Endothelial cell of umbilical vein (primary cell): ENCODE results near the gene PACS1. TPM values are rescaled to one million over a fixed set of nuclear protein-coding genes. Genes with fewer than 3 reads are reported as not detected.

Source experiments
- BruUV-seq: library from RNA; stranded (reverse); fragments of 400-500 nt; replicated peaks from 2 replicates; lab custom pipeline; 2021; lab: Mats Ljungman, UMichigan
- CTCF ChIA-PET: fragments of 300-600, 350-600 bp; sonication (Branson Sonifier 250); formaldehyde crosslinking; loops from one replicate; lab custom pipeline; 2021; ENCODE audit warnings: antibody characterized with exemption, inconsistent platforms; lab: Charles Lee
- POLR2A ChIA-PET: fragments of 300-600, 350-600 bp; sonication (Branson Sonifier 250); formaldehyde crosslinking; loops from one replicate; lab custom pipeline; 2021; ENCODE audit warnings: antibody characterized with exemption, inconsistent platforms; lab: Charles Lee
- DNase-seq: peaks from one replicate; pipeline ENCODE4 v3.0.0-alpha.2; 2011; ENCODE audit warnings: low read depth, low spot score
- FAIRE-seq: peaks from 2 replicates; lab custom pipeline; 2011; peaks lifted over from hg19 to GRCh38; lab: Jason Lieb, UNC
- H2AFZ ChIP-seq: 2 replicates; pipeline ENCODE4 v1.6.0; 2012; ENCODE audit warnings: low read depth, low read length, control low read depth, inconsistent platforms
- H3K27ac ChIP-seq: 2 replicates; pipeline ENCODE4 v1.5.1; 2011; ENCODE audit warnings: low read depth, mild to moderate bottlenecking, control low read depth, low read length, moderate library complexity; ENCODE audit not compliant: insufficient read depth
- H3K27me3 ChIP-seq, 2 experiments: 2 replicates each; pipeline versions ENCODE4 v1.6.0 to v1.6.1; 2011; ENCODE audit warnings: low read length in 2 of 2, mixed read lengths in 1 of 2; ENCODE audit not compliant: control insufficient read depth in 2 of 2, insufficient read depth in 2 of 2
- H3K36me3 ChIP-seq, 2 experiments: 2 replicates in 1 of 2; 3 replicates in 1 of 2; pipeline ENCODE4 v1.5.1; 2011; ENCODE audit warnings: low read length in 2 of 2, mild to moderate bottlenecking in 1 of 2, moderate library complexity in 1 of 2; ENCODE audit not compliant: control insufficient read depth in 2 of 2, insufficient read depth in 2 of 2; ENCODE audit errors: extremely low read depth in 1 of 2
- H3K4me1 ChIP-seq: 3 replicates; pipeline ENCODE4 v1.5.1; 2011; ENCODE audit warnings: mild to moderate bottlenecking, low read length; ENCODE audit not compliant: control insufficient read depth, insufficient read depth; ENCODE audit errors: extremely low read depth
- H3K4me2 ChIP-seq: 2 replicates; pipeline ENCODE4 v1.6.1; 2011; ENCODE audit warnings: low read length, control low read depth, mixed read lengths; ENCODE audit not compliant: insufficient read depth
- H3K4me3 ChIP-seq, 3 experiments: fragments of 200-600 bp in 1 of 3; sonication (generic), shearing (Covaris generic) in 1 of 3; replicated peaks in 1 of 3; 2 replicates each; pipeline ENCODE4 v1.5.1; 2011 to 2016; ENCODE audit warnings: control low read depth in 3 of 3, low read length in 3 of 3, mild to moderate bottlenecking in 2 of 3, inconsistent platforms in 1 of 3, low read depth in 1 of 3, moderate library complexity in 1 of 3; ENCODE audit not compliant: insufficient read depth in 1 of 3
- H3K79me2 ChIP-seq: 2 replicates; pipeline ENCODE4 v1.6.0; 2012; ENCODE audit warnings: low read length, inconsistent platforms; ENCODE audit not compliant: control insufficient read depth, insufficient read depth
- H3K9ac ChIP-seq: replicated peaks from 2 replicates; pipeline ENCODE3; 2011; ENCODE audit warnings: low read length, control low read depth; ENCODE audit not compliant: insufficient read depth; ENCODE audit errors: extremely low read depth
- H3K9me1 ChIP-seq: replicated peaks from 3 replicates; pipeline ENCODE4 v1.6.0; 2011; ENCODE audit warnings: mild to moderate bottlenecking, low read length; ENCODE audit not compliant: control insufficient read depth, insufficient read depth; ENCODE audit errors: extremely low read depth
- H3K9me3 ChIP-seq: replicated peaks from 2 replicates; pipeline ENCODE4 v1.5.1; 2012; ENCODE audit warnings: low read length, inconsistent platforms; ENCODE audit not compliant: control insufficient read depth, insufficient read depth
- H4K20me1 ChIP-seq: replicated peaks from 2 replicates; pipeline ENCODE3; 2011; ENCODE audit warnings: mild to moderate bottlenecking, low read length; ENCODE audit not compliant: control insufficient read depth, insufficient read depth; ENCODE audit errors: extremely low read depth
- EZH2 ChIP-seq: IDR thresholded peaks from 2 replicates; pipeline ENCODE4 v1.6.1; 2012; ENCODE audit warnings: borderline replicate concordance, low read depth, mild to moderate bottlenecking, moderate library complexity, low read length, inconsistent platforms; ENCODE audit not compliant: severe bottlenecking
- FOS ChIP-seq: IDR thresholded peaks from 2 replicates; pipeline ENCODE4 v1.6.1; 2011; ENCODE audit warnings: mild to moderate bottlenecking, low read length, moderate library complexity, borderline replicate concordance; ENCODE audit not compliant: insufficient read depth
- GATA2 ChIP-seq: IDR thresholded peaks from 2 replicates; pipeline ENCODE4 v1.7.0; 2011; ENCODE audit warnings: low read depth, mild to moderate bottlenecking, moderate library complexity, mixed read lengths, low read length; ENCODE audit not compliant: insufficient read length, insufficient read depth
- JUN ChIP-seq: IDR thresholded peaks from 2 replicates; pipeline ENCODE4 v1.6.1; 2011; ENCODE audit warnings: borderline replicate concordance, low read depth; ENCODE audit not compliant: insufficient read length, insufficient read depth
- MAX ChIP-seq: IDR thresholded peaks from 2 replicates; pipeline ENCODE4 v1.6.1; 2011; ENCODE audit not compliant: insufficient read depth, insufficient read length
- MYC ChIP-seq: IDR thresholded peaks from one replicate; pipeline ENCODE4 v1.6.1; 2011; ENCODE audit warnings: mild to moderate bottlenecking, low read depth, low read length
- POLR2A ChIP-seq: IDR thresholded peaks from 2 replicates; pipeline ENCODE4 v1.6.1; 2012; ENCODE audit warnings: low read depth, mild to moderate bottlenecking, control low read depth, low read length
- POLR2AphosphoS5 ChIP-seq: IDR thresholded peaks from 2 replicates; pipeline ENCODE4 v1.6.1; 2012; ENCODE audit warnings: low read depth, mild to moderate bottlenecking, control low read depth, low read length, moderate library complexity; ENCODE audit not compliant: insufficient read depth
- dilution Hi-C: fragments of 300-500 bp; cut with MboI; formaldehyde crosslinking; loops from one replicate; pipeline ENCODE4 v1.15.0; 2019; ENCODE audit warnings: low sequenced_read_pairs; ENCODE audit not compliant: extremely low pct_ligation_motif_present
- intact Hi-C: fragments of 100-400 bp; cut with micrococcal nuclease; formaldehyde crosslinking; loops from one replicate; pipeline ENCODE4 v1.10.0; 2022
- polyA plus RNA-seq, 4 experiments: library from polyadenylated mRNA; depleted of rRNA in 3 of 4; stranded (reverse) in 3 of 4; unstranded in 1 of 4; fragments of >200 nt; gene quantifications; 2 replicates each; pipeline versions ENCODE4 v1.2.1 to v1.2.3, GENCODE V29; 2011 to 2012; ENCODE audit warnings: missing spikeins in 1 of 4
- total RNA-seq: library from RNA; stranded (reverse); gene quantifications from 2 replicates; pipeline ENCODE4 v1.2.3, GENCODE V29; 2021
- TF ChIP-seq, protein P1 (sequence below), 2 donors: IDR thresholded peaks; 1 replicate in 1 of 2; 2 replicates in 1 of 2; pipeline ENCODE4 v1.5.1; 2011; ENCODE audit warnings: low read length in 2 of 2, mild to moderate bottlenecking in 2 of 2, moderate library complexity in 2 of 2, control low read depth in 1 of 2, inconsistent platforms in 1 of 2, low read depth in 1 of 2; ENCODE audit not compliant: insufficient read depth in 1 of 2; ENCODE audit errors: extremely low read depth in 1 of 2

Gene PACS1
- total and polyA plus RNA-seq, 2 donors (not counting 3 experiments of a cell fraction or from before 2014, with no cell fraction given): 26.4 to 64.4 TPM

GRCh38 chr11:66121466-66121865 lies 51.4 kb downstream of the PACS1 start:
- Histone ChIP-seq H2AFZ (no peak overlapping the region), H3K9me1 (no peaks in the 10 kb centered on the region), H3K4me2 (no peak overlapping the region), H3K27ac (no peak overlapping the region), H3K79me2 (peaks cover 12% of the 10 kb centered on the region), H3K27me3 (no peaks in the 10 kb centered on the region), H3K9ac (no peak overlapping the region), H3K4me1 (peaks cover 35% of the 10 kb centered on the region), H3K36me3 (no peaks in the 10 kb centered on the region), H3K4me3 (no peak overlapping the region), H4K20me1 (no peaks in the 10 kb centered on the region), H3K9me3 (no peaks in the 10 kb centered on the region)
- dilution Hi-C loops (no loop called here), intact Hi-C loops (no loop called here)
- TF ChIP-seq, protein P1, sequence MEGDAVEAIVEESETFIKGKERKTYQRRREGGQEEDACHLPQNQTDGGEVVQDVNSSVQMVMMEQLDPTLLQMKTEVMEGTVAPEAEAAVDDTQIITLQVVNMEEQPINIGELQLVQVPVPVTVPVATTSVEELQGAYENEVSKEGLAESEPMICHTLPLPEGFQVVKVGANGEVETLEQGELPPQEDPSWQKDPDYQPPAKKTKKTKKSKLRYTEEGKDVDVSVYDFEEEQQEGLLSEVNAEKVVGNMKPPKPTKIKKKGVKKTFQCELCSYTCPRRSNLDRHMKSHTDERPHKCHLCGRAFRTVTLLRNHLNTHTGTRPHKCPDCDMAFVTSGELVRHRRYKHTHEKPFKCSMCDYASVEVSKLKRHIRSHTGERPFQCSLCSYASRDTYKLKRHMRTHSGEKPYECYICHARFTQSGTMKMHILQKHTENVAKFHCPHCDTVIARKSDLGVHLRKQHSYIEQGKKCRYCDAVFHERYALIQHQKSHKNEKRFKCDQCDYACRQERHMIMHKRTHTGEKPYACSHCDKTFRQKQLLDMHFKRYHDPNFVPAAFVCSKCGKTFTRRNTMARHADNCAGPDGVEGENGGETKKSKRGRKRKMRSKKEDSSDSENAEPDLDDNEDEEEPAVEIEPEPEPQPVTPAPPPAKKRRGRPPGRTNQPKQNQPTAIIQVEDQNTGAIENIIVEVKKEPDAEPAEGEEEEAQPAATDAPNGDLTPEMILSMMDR (IDR thresholded peaks at IDR 0.05; ENCODE audit: extremely low read depth in 1 of 2, insufficient read depth in 1 of 2, low read depth in 1 of 2, low read length in 2 of 2): no peak
- no peak for TF ChIP-seq FOS
- TF ChIP-seq MAX: no peak
- POLR2A ChIA-PET: no interaction called here
- CTCF ChIA-PET: interaction anchor here (0.9 kb wide), 1 partner anchor 14 kb away, joined by 3 read pairs; no protein-coding TSS in a partner anchor
- no peak for FAIRE-seq
- BruUV-seq: no TSS peak
- no peak for DNase-seq

DNA sequence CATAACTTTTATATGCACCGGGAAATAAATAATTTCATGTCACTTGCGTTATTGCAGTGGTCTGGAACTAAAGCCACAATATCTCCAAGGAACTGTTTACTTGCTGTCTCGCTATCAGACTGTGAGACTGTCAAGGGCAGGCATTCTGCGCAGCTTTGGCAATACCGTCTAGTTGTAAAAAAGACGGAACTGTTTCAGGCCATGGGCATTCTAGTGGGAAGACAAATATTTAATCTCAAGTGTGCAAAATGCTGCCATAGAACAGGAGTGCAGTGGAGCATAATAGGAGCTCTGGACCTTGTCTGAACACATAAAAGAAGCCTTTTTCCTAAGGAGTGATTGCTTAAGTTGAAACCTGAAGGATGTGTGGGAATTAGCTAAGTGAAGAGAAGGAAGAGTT lies 53.8 kb downstream of the PACS1 start:
- Histone ChIP-seq H3K4me3 (no peak overlapping the region), H3K79me2 (peaks cover 13% of the 10 kb centered on the region), H3K4me2 (no peak overlapping the region), H3K4me1 (peaks cover 34% of the 10 kb centered on the region), H3K9ac (no peak overlapping the region), H3K27ac (no peak overlapping the region), H2AFZ (no peak overlapping the region), H3K27me3 (no peaks in the 10 kb centered on the region), H3K9me3 (no peaks in the 10 kb centered on the region), H4K20me1 (no peaks in the 10 kb centered on the region), H3K9me1 (no peaks in the 10 kb centered on the region), H3K36me3 (no peaks in the 10 kb centered on the region)
- DNase-seq (no peak), FAIRE-seq (no peak)
- no peak for TF ChIP-seq POLR2AphosphoS5
- TF ChIP-seq, protein P1 (IDR thresholded peaks at IDR 0.05; ENCODE audit: extremely low read depth in 1 of 2, insufficient read depth in 1 of 2, low read depth in 1 of 2, low read length in 2 of 2): no peak
- no peak for TF ChIP-seq FOS
- no peak for TF ChIP-seq GATA2
- no peak for TF ChIP-seq MYC
- TF ChIP-seq EZH2: no peak
- TF ChIP-seq JUN: no peak
- no peak for TF ChIP-seq POLR2A
- no peak for TF ChIP-seq MAX
- ChIA-PET CTCF (interaction anchor here (0.7 to 1.8 kb wide), 3 partner anchors 10 to 56 kb away, joined by 3 read pairs; no protein-coding TSS in a partner anchor), POLR2A (no interaction called here)
- no TSS peak for BruUV-seq
- intact Hi-C loops (no loop called here), dilution Hi-C loops (no loop called here)
